ENCODE measurements around the gene CCHCR1. TPM values are rescaled to one million over a fixed set of nuclear protein-coding genes. Genes with fewer than 3 reads are reported as not detected.

CCHCR1 gene
- total RNA-seq, 1 donor from 2014 or later, result 12.5 TPM

- no peak overlapping the region for H3K4me3 ChIP-seq
- no peak for TF ChIP-seq CTCF (IDR thresholded peaks at IDR 0.05)
- peaks cover 6% of the 10 kb centered on the region for H3K4me1 ChIP-seq
- no peaks in the 10 kb centered on the region for H3K9me3 ChIP-seq
- no peaks in the 10 kb centered on the region for H3K36me3 ChIP-seq
- no peak overlapping the region for H3K27ac ChIP-seq
- ATAC-seq, result no peak
- intact Hi-C loops (cut with DNase I), result no loop called here
- no peak for DNase-seq
- no peaks in the 10 kb centered on the region for H3K27me3 ChIP-seq
Measured at GRCh38 chr6:31162463-31163165, 5.0 kb upstream of the CCHCR1 start.

GRCh38 chr6:31161216-31162126, 3.9 kb upstream of the CCHCR1 start:
- ATAC-seq (no peak), DNase-seq (no peak)
- TF ChIP-seq CTCF (IDR thresholded peaks at IDR 0.05), result no peak
- no peaks in the 10 kb centered on the region for H3K27me3 ChIP-seq
- H3K9me3 ChIP-seq, result no peaks in the 10 kb centered on the region
- intact Hi-C loops (cut with DNase I), result no loop called here
- H3K4me1 ChIP-seq, result peaks cover 11% of the 10 kb centered on the region
- no peaks in the 10 kb centered on the region for H3K36me3 ChIP-seq
- H3K4me3 ChIP-seq, result no peak overlapping the region
- no peak overlapping the region for H3K27ac ChIP-seq

GRCh38 chr6:31158863-31159855, 1.6 kb upstream of the CCHCR1 start:
- ATAC-seq, result no peak
- no peaks in the 10 kb centered on the region for H3K27me3 ChIP-seq
- peak overlapping the region; percentile 70 for H3K4me3 ChIP-seq
- no peaks in the 10 kb centered on the region for H3K36me3 ChIP-seq
- no peak for DNase-seq
- intact Hi-C loops (cut with DNase I), result no loop called here
- peaks cover 11% of the 10 kb centered on the region for H3K4me1 ChIP-seq
- H3K27ac ChIP-seq, result no peak overlapping the region
- no peak for TF ChIP-seq CTCF (IDR thresholded peaks at IDR 0.05)
- H3K9me3 ChIP-seq, result no peaks in the 10 kb centered on the region

- ATAC-seq (peak; percentile 97), DNase-seq (peak; percentile 99)
- TF ChIP-seq CTCF (IDR thresholded peaks at IDR 0.05), result no peak
- Histone ChIP-seq H3K36me3 (no peaks in the 10 kb centered on the region), H3K27me3 (no peaks in the 10 kb centered on the region), H3K9me3 (no peaks in the 10 kb centered on the region), H3K4me3 (peak within 1 kb of the TSS; percentile 70), H3K27ac (peak within 1 kb of the TSS; percentile 47), H3K4me1 (peaks cover 11% of the 10 kb centered on the region)
- intact Hi-C loops (cut with DNase I), result no loop called here
Measured at GRCh38 chr6:31158140-31158862, 699 bp upstream of the CCHCR1 start, which contains the start of gene TCF19. TCF19 (plus strand) TSS chr6:31158589; CDS start chr6:31159470, 881 bp downstream.
